ENCODE results near the gene CEP131. TPM values are rescaled to one million over a fixed set of nuclear protein-coding genes. Genes with fewer than 3 reads are reported as not detected.

The CEP131 gene
- total RNA-seq, 2 donors from 2014 or later: 9.9 to 22.7 TPM

- no peaks in the 10 kb centered on the region for H3K27me3 ChIP-seq
- H3K27ac ChIP-seq: no peak overlapping the region
- no peak for DNase-seq
- H3K36me3 ChIP-seq (replicated peaks in 1 of 2; ENCODE audit: insufficient read depth in 1 of 2, low read depth in 2 of 2): no peaks in the 10 kb centered on the region
- TF ChIP-seq POLR2A (IDR thresholded peaks at IDR 0.05): no peak
- TF ChIP-seq, protein P1, sequence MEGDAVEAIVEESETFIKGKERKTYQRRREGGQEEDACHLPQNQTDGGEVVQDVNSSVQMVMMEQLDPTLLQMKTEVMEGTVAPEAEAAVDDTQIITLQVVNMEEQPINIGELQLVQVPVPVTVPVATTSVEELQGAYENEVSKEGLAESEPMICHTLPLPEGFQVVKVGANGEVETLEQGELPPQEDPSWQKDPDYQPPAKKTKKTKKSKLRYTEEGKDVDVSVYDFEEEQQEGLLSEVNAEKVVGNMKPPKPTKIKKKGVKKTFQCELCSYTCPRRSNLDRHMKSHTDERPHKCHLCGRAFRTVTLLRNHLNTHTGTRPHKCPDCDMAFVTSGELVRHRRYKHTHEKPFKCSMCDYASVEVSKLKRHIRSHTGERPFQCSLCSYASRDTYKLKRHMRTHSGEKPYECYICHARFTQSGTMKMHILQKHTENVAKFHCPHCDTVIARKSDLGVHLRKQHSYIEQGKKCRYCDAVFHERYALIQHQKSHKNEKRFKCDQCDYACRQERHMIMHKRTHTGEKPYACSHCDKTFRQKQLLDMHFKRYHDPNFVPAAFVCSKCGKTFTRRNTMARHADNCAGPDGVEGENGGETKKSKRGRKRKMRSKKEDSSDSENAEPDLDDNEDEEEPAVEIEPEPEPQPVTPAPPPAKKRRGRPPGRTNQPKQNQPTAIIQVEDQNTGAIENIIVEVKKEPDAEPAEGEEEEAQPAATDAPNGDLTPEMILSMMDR (IDR thresholded peaks at IDR 0.05): no peak
- 88% methylated on average over 7 to 11 of the region's 11 CpGs for WGBS, 2 donors
- H3K4me1 ChIP-seq: no peaks in the 10 kb centered on the region
- no peak overlapping the region for H3K4me3 ChIP-seq
- ATAC-seq: no peak
- intact Hi-C loops (cut with DNase I): no loop called here
- H3K9me3 ChIP-seq: no peaks in the 10 kb centered on the region
These were observed 35.6 kb downstream of the CEP131 start for GRCh38 chr17:81187120-81187519.

- intact Hi-C loops (cut with DNase I): no loop called here
- no peaks in the 10 kb centered on the region for H3K4me1 ChIP-seq
- ATAC-seq (no peak), DNase-seq (no peak)
- no peaks in the 10 kb centered on the region for H3K27me3 ChIP-seq
- TF ChIP-seq POLR2A (IDR thresholded peaks at IDR 0.05): no peak
- TF ChIP-seq, protein P1 (IDR thresholded peaks at IDR 0.05): no peak
- 50 to 66% methylated on average over 2 to 7 of the region's 7 CpGs for WGBS, 2 donors
- H3K27ac ChIP-seq: no peak overlapping the region
- no peaks in the 10 kb centered on the region for H3K36me3 ChIP-seq (replicated peaks in 1 of 2; ENCODE audit: insufficient read depth in 1 of 2, low read depth in 2 of 2)
- H3K9me3 ChIP-seq: no peaks in the 10 kb centered on the region
- no peak overlapping the region for H3K4me3 ChIP-seq
These were observed 36.6 kb downstream of the CEP131 start for GRCh38 chr17:81186203-81186602.

DNA sequence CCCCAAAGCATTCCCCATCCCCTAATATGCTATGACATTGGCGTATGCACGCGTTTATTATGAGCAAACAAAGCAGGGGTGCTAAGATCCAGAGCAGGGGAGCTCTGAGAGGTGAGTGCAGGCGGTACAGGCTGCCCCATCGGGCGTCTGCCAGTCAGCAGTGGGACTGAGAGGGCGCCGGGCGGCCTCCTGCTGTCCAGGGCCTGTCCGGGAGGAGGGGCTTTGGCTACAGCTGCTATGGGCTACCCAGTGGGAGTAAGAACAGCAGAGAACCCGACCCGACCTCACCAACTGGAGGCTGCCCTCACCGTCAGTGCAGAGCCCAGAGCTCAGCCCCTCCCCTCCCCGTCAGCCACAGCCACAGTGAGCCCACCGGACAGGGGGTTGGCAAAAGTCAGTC lies 38.2 kb downstream of the CEP131 start:
- Histone ChIP-seq H3K4me3 (no peak overlapping the region), H3K9me3 (no peaks in the 10 kb centered on the region), H3K27ac (no peak overlapping the region), H3K27me3 (no peaks in the 10 kb centered on the region), H3K4me1 (no peaks in the 10 kb centered on the region), H3K36me3 (replicated peaks in 1 of 2; ENCODE audit: insufficient read depth in 1 of 2, low read depth in 2 of 2) (no peaks in the 10 kb centered on the region)
- intact Hi-C loops (cut with DNase I): no loop called here
- ATAC-seq: no peak
- TF ChIP-seq, protein P1 (IDR thresholded peaks at IDR 0.05): no peak
- no peak for TF ChIP-seq POLR2A (IDR thresholded peaks at IDR 0.05)
- 19 to 27% methylated on average over 12 to 15 of the region's 15 CpGs for WGBS, 2 donors
- no peak for DNase-seq

DNA sequence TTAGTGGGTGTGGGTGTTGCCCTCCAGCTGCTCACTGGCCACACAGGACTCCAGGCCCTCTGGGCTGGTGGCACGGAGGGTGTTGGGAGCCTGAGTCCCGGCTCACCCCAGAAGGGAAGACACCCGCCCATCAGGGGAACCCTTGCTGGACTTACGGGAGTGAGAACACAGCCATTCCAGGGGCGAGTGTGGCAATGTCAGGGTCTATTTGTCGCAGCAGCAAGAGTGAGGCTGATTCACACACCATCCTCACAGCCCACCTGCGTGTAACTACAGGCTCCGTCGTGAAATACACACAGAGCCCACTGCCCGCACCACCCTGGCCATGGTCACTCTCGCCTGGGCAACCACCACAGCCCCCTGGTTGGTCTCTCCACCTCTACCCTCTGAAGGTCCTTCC lies 39.0 kb downstream of the CEP131 start:
- DNase-seq: no peak
- ATAC-seq: no peak
- H3K27ac ChIP-seq: no peak overlapping the region
- TF ChIP-seq, protein P1 (IDR thresholded peaks at IDR 0.05): no peak
- no peak for TF ChIP-seq POLR2A (IDR thresholded peaks at IDR 0.05)
- no peaks in the 10 kb centered on the region for H3K27me3 ChIP-seq
- no peaks in the 10 kb centered on the region for H3K9me3 ChIP-seq
- intact Hi-C loops (cut with DNase I): no loop called here
- no peak overlapping the region for H3K4me3 ChIP-seq
- no peaks in the 10 kb centered on the region for H3K4me1 ChIP-seq
- no peaks in the 10 kb centered on the region for H3K36me3 ChIP-seq (replicated peaks in 1 of 2; ENCODE audit: insufficient read depth in 1 of 2, low read depth in 2 of 2)
- WGBS, 2 donors: 80 to 87% methylated on average over 1 to 11 of the region's 11 CpGs

- ATAC-seq (no peak), DNase-seq (no peak)
- no peak overlapping the region for H3K4me3 ChIP-seq
- no peaks in the 10 kb centered on the region for H3K36me3 ChIP-seq (replicated peaks in 1 of 2; ENCODE audit: insufficient read depth in 1 of 2, low read depth in 2 of 2)
- no peaks in the 10 kb centered on the region for H3K4me1 ChIP-seq
- intact Hi-C loops (cut with DNase I): no loop called here
- no peaks in the 10 kb centered on the region for H3K9me3 ChIP-seq
- no peak overlapping the region for H3K27ac ChIP-seq
- no peaks in the 10 kb centered on the region for H3K27me3 ChIP-seq
- TF ChIP-seq, protein P1 (IDR thresholded peaks at IDR 0.05): no peak
- TF ChIP-seq POLR2A (IDR thresholded peaks at IDR 0.05): no peak
- WGBS, 2 donors: 82 to 88% methylated on average over 9 to 10 of the region's 10 CpGs
These were observed 39.4 kb downstream of the CEP131 start for GRCh38 chr17:81183316-81183715.

Measured in body of pancreas (tissue), 4 donors.